HepG2 (cell line): Measurements from ENCODE around the gene BCO1. TPM values are rescaled to one million over a fixed set of nuclear protein-coding genes. Genes with fewer than 3 reads are reported as not detected.

ENCODE experiments used
- ATAC-seq: fragments of 200-7000 bp; cut with Tn5 transposase; 3 replicates; pipeline ENCODE4 v1.9.1; 2020; ENCODE audit warnings: mild to moderate bottlenecking, moderate library complexity
- BruUV-seq: library from RNA; stranded (reverse); fragments of 400-500 nt; replicated peaks from 2 replicates; lab custom pipeline; 2021; lab: Mats Ljungman, UMichigan
- CTCF ChIA-PET: fragments of 300-600 bp; formaldehyde crosslinking; extraction: SDS; loops from one replicate; lab custom pipeline; 2021; ENCODE audit warnings: low total read pairs, inconsistent platforms, low intra/inter-chr PET ratio; lab: Yijun Ruan, JAX
- POLR2A ChIA-PET: fragments of 350-600 bp; sonication (Branson Sonifier 250); formaldehyde crosslinking; loops from one replicate; lab custom pipeline; 2020; ENCODE audit warnings: antibody characterized with exemption, inconsistent platforms; lab: Yijun Ruan, JAX
- DNase-seq: peaks from one replicate; pipeline ENCODE4 v3.0.0-alpha.2; 2015; ENCODE audit warnings: low spot score
- FAIRE-seq: peaks from 3 replicates; lab custom pipeline; 2011; peaks lifted over from hg19 to GRCh38; lab: Jason Lieb, UNC
- H2AFZ ChIP-seq: one replicate; pipeline ENCODE4 v1.6.1; 2011; ENCODE audit warnings: low read length, inconsistent platforms
- H3K27ac ChIP-seq: fragments of 300-600 bp; 3 replicates; pipeline ENCODE4 v1.8.0; 2011; ENCODE audit warnings: mixed run types, mild to moderate bottlenecking, mixed read lengths, low read length, inconsistent platforms; ENCODE audit not compliant: insufficient read depth; ENCODE audit errors: extremely low read length
- H3K27me3 ChIP-seq, 2 experiments: fragments of 200-600 bp in 1 of 2; 2 replicates in 1 of 2; 3 replicates in 1 of 2; pipeline versions ENCODE4 v1.6.0 to v1.8.0; 2011; ENCODE audit warnings: low read length in 2 of 2, mild to moderate bottlenecking in 2 of 2, moderate library complexity in 2 of 2, inconsistent platforms in 1 of 2; ENCODE audit not compliant: insufficient read depth in 2 of 2, control insufficient read depth in 1 of 2
- H3K36me3 ChIP-seq, 2 experiments: fragments of 200-600 bp in 1 of 2; replicated peaks in 1 of 2; 2 replicates in 1 of 2; 3 replicates in 1 of 2; pipeline versions ENCODE4 v1.5.1 to v1.8.0; 2011; ENCODE audit warnings: low read length in 2 of 2, inconsistent platforms in 1 of 2; ENCODE audit not compliant: insufficient read depth in 2 of 2, control insufficient read depth in 1 of 2
- H3K4me1 ChIP-seq: 2 replicates; pipeline ENCODE4 v1.5.1; 2012; ENCODE audit warnings: low read length, inconsistent platforms; ENCODE audit not compliant: insufficient read depth
- H3K4me2 ChIP-seq: 2 replicates; pipeline ENCODE4 v1.6.0; 2011; ENCODE audit warnings: low read depth, low read length, inconsistent platforms
- H3K4me3 ChIP-seq, 3 experiments: fragments of 200-600 bp in 1 of 3; sonication (generic), shearing (Covaris generic) in 1 of 3; replicated peaks in 1 of 3; 2 replicates each; pipeline ENCODE4 v1.5.1; 2011 to 2016; ENCODE audit warnings: low read length in 3 of 3, inconsistent platforms in 2 of 3, low read depth in 2 of 3, mild to moderate bottlenecking in 2 of 3, control low read depth in 1 of 3, mixed read lengths in 1 of 3; ENCODE audit not compliant: insufficient read depth in 1 of 3
- H3K79me2 ChIP-seq: one replicate; pipeline ENCODE4 v1.6.1; 2011; ENCODE audit warnings: low read length, inconsistent platforms; ENCODE audit not compliant: insufficient read depth
- H3K9ac ChIP-seq: 2 replicates; pipeline ENCODE4 v1.6.0; 2011; ENCODE audit warnings: mild to moderate bottlenecking, low read depth, low read length, inconsistent platforms; ENCODE audit not compliant: insufficient read depth
- H3K9me3 ChIP-seq: 2 replicates; pipeline ENCODE4 v1.5.1; 2012; ENCODE audit warnings: mild to moderate bottlenecking, low read length
- H4K20me1 ChIP-seq: 2 replicates; pipeline ENCODE4 v1.6.0; 2011; ENCODE audit warnings: inconsistent platforms, mild to moderate bottlenecking, low read length, moderate library complexity; ENCODE audit not compliant: insufficient read depth
- AKAP8 ChIP-seq: sonication (generic); formaldehyde crosslinking; IDR thresholded peaks from 2 replicates; pipeline ENCODE4 v1.5.1; 2020; ENCODE audit warnings: mild to moderate bottlenecking, missing genetic modification reagents
- ARID3A ChIP-seq: IDR thresholded peaks from 2 replicates; pipeline ENCODE4 v1.6.1; 2012; ENCODE audit warnings: low read depth, low read length, improper control_type of control experiment
- KDM5B ChIP-seq: sonication (generic); formaldehyde crosslinking; IDR thresholded peaks from 2 replicates; pipeline ENCODE4 v1.4.0; 2020; ENCODE audit warnings: missing genetic modification reagents, mild to moderate bottlenecking, borderline replicate concordance
- PHF5A ChIP-seq: IDR thresholded peaks from one replicate; pipeline ENCODE4 v1.6.1; 2018; ENCODE audit warnings: low read depth, missing genetic modification reagents; ENCODE audit not compliant: unreplicated experiment
- POLR2AphosphoS5 ChIP-seq: IDR thresholded peaks from 2 replicates; pipeline ENCODE4 v1.6.1; 2012; ENCODE audit warnings: low read depth, low read length
- SKI ChIP-seq: fragments of 450-650 bp; IDR thresholded peaks from one replicate; pipeline ENCODE4 v1.6.1; 2018; ENCODE audit warnings: mild to moderate bottlenecking; ENCODE audit not compliant: partially characterized antibody
- ZNF121 ChIP-seq: sonication (generic); formaldehyde crosslinking; IDR thresholded peaks from 2 replicates; pipeline ENCODE4 v1.5.0; 2020; ENCODE audit warnings: mild to moderate bottlenecking, missing genetic modification reagents
- ZNF564 ChIP-seq: sonication (generic); formaldehyde crosslinking; IDR thresholded peaks from 2 replicates; pipeline ENCODE4 v1.8.1; 2023; ENCODE audit warnings: mild to moderate bottlenecking, missing genetic modification reagents
- ZNF777 ChIP-seq: sonication (generic); formaldehyde crosslinking; IDR thresholded peaks from 2 replicates; pipeline ENCODE4 v1.4.0; 2020; ENCODE audit warnings: missing genetic modification reagents
- WGBS: methylation state at CpG from one replicate; pipeline ENCODE4 v1.1.6; 2017; ENCODE audit warnings: low lambda C conversion rate; 5-methylcytosine and 5-hydroxymethylcytosine counted together
- in situ Hi-C: cut with HindIII; loops from 2 replicates; pipeline ENCODE4 v1.10.0; 2017; ENCODE audit warnings: low pct_unique_long_range_greater_than_20kb; ENCODE audit not compliant: extremely low pct_ligation_motif_present
- intact Hi-C: fragments of 100-400 bp; cut with micrococcal nuclease; formaldehyde crosslinking; loops from one replicate; pipeline ENCODE4 v1.10.0; 2022; ENCODE audit not compliant: unreplicated experiment
- polyA plus RNA-seq, 8 experiments: library from polyadenylated mRNA; depleted of rRNA in 3 of 8; stranded (reverse) in 7 of 8; unstranded in 1 of 8; fragments of >200 nt; fragmentation: Illumina TruSeq in 4 of 8; extraction: Trizol in 4 of 8; gene quantifications; 2 replicates each; pipeline versions ENCODE4 v1.2.1 to v1.2.3, GENCODE V29; 2011 to 2016; ENCODE audit warnings: low read depth in 4 of 8, missing spikeins in 1 of 8, mixed read lengths in 1 of 8; ENCODE audit not compliant: insufficient read depth in 1 of 8
- total RNA-seq, 5 experiments: library from RNA; depleted of rRNA; stranded (reverse); fragments of >200 nt; fragmentation: Illumina TruSeq; extraction: Trizol; gene quantifications; 2 replicates each; pipeline ENCODE4 v1.2.3, GENCODE V29; 2016; ENCODE audit warnings: low read depth in 1 of 5
- TF ChIP-seq, protein P1 (sequence below): sonication (generic); IDR thresholded peaks from 2 replicates; pipeline ENCODE4 v1.6.1; 2016; ENCODE audit warnings: low read depth, borderline replicate concordance
- TF ChIP-seq, protein P2 (sequence below): sonication (generic); formaldehyde crosslinking; IDR thresholded peaks from 2 replicates; pipeline ENCODE4 v1.9.0; 2021; ENCODE audit warnings: missing genetic modification reagents, borderline replicate concordance
- TF ChIP-seq, protein P3 (sequence below): IDR thresholded peaks from 2 replicates; pipeline ENCODE4 v1.6.1; 2016; ENCODE audit warnings: missing biosample characterization, missing genetic modification reagents, low read depth

BCO1 gene
- total and polyA plus RNA-seq, 2 of the 13 experiments (the other 11 are each of a cell fraction or from before 2014, with no cell fraction given): 0.11 TPM; not detected in 1

DNA sequence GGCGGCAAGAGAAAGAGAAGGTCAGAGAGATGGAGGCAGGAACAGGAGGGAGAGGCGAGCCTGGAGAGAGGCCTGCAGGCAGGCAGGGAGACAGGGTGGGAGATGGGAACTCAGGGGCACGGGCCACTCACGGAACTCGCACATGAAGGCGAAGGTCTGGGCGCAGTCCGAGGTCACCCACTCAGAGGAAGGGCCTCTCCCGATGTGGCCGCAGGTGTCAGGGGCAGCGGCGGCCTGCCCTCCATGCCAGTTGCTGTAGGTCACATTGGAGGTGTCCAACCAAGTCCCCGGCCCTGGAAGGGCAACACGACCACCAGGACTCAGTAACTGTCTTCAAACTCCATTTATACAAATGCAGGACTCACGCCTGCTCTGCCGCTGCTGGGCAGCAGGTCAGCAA, 22.4 kb upstream of the BCO1 start:
- Histone ChIP-seq H3K9ac (no peak overlapping the region), H3K27me3 (peaks cover 6 to 35% of the 10 kb centered on the region in 2 experiments), H3K4me1 (no peaks in the 10 kb centered on the region), H3K27ac (no peak overlapping the region), H2AFZ (no peak overlapping the region), H3K36me3 (no peaks in the 10 kb centered on the region), H3K4me2 (no peak overlapping the region), H3K9me3 (no peaks in the 10 kb centered on the region), H3K4me3 (no peak overlapping the region), H3K79me2 (no peaks in the 10 kb centered on the region), H4K20me1 (no peaks in the 10 kb centered on the region)
- TF ChIP-seq ZNF121 (CRISPR knock-in tag) (no peak), PHF5A (CRISPR knock-in tag) (no peak), SKI (no peak), ZNF777 (CRISPR knock-in tag) (no peak), ARID3A (no peak), KDM5B (CRISPR knock-in tag) (no peak), POLR2AphosphoS5 (no peak), AKAP8 (no peak), ZNF564 (CRISPR knock-in tag) (no peak)
- TF ChIP-seq, protein P1, sequence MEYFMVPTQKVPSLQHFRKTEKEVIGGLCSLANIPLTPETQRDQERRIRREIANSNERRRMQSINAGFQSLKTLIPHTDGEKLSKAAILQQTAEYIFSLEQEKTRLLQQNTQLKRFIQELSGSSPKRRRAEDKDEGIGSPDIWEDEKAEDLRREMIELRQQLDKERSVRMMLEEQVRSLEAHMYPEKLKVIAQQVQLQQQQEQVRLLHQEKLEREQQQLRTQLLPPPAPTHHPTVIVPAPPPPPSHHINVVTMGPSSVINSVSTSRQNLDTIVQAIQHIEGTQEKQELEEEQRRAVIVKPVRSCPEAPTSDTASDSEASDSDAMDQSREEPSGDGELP: no peak
- TF ChIP-seq, protein P2, sequence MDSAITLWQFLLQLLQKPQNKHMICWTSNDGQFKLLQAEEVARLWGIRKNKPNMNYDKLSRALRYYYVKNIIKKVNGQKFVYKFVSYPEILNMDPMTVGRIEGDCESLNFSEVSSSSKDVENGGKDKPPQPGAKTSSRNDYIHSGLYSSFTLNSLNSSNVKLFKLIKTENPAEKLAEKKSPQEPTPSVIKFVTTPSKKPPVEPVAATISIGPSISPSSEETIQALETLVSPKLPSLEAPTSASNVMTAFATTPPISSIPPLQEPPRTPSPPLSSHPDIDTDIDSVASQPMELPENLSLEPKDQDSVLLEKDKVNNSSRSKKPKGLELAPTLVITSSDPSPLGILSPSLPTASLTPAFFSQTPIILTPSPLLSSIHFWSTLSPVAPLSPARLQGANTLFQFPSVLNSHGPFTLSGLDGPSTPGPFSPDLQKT: no peak
- TF ChIP-seq, protein P3, sequence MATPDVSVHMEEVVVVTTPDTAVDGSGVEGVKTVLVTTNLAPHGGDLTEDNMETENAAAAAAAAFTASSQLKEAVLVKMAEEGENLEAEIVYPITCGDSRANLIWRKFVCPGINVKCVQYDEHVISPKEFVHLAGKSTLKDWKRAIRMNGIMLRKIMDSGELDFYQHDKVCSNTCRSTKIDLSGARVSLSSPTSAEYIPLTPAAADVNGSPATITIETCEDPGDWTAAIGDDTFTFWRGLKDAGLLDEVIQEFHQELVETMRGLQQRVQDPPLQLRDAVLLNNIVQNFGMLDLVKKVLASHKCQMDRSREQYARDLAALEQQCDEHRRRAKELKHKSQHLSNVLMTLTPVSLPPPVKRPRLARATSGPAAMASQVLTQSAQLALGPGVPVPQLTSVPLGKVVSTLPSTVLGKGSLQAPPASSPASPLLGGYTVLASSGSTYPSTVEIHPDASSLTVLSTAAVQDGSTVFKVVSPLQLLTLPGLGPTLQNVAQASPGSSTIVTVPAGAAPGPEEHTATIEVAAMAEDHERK (CRISPR knock-in tag): no peak
- ATAC-seq (no peak), DNase-seq (no peak), FAIRE-seq (no peak)
- ChIA-PET CTCF (no interaction called here), POLR2A (no interaction called here)
- 51% methylated on average over 16 of the region's 16 CpGs for WGBS
- intact Hi-C loops (no loop called here), in situ Hi-C loops (no loop called here)
- no TSS peak for BruUV-seq
